ENCODE data around the gene ZNF284.

DNA sequence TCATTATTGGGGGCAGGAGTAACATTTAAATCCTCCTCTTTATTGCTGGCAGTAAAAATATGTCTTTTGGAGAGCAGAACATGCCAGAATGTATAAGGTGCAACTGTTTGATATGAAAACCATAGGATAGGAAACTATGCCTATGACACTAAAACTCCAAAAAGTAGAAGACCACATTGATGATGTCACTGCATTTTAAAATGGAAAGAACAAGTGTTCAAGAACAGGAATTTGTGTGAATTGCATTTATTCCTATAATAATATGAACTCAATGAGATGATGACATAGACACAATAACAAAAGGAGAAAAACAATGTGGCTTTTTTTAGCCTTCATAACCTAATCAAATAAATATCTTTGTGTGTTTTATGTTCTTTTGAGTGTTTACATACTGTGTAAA lies 37.5 kb downstream of the ZNF284 start:
- TF ChIP-seq CTCF (IDR thresholded peaks at IDR 0.05) (no peak), EZH2 (IDR thresholded peaks at IDR 0.05; ENCODE audit: borderline replicate concordance, insufficient read depth, low read depth, low read length, poor library complexity, severe bottlenecking) (no peak)
